Femur (tissue), 1 donor: ENCODE results near the gene DPH5.
A peak's percentile ranks its signal among the peaks of the same experiment; 100 is the strongest.
"Not testable (repeated sequence)": the region's sequence is repeated elsewhere in the genome, so short reads cannot be mapped to it uniquely, and the experiment has no call there.

Experiments used
- DNase-seq: peaks from one replicate; pipeline ENCODE4 v3.0.0-alpha.2; 2017

Gene DPH5

GRCh38 chr1:100979631-100980030 lies 46.0 kb downstream of the DPH5 start:
- no peak for DNase-seq

GRCh38 chr1:100976936-100977335 lies 48.6 kb downstream of the DPH5 start:
- no peak for DNase-seq

- DNase-seq: no peak
These were observed 53.4 kb downstream of the DPH5 start for GRCh38 chr1:100972185-100972584.

- no peak for DNase-seq
These were observed 54.6 kb downstream of the DPH5 start for GRCh38 chr1:100971021-100971420.

GRCh38 chr1:100969327-100969726 lies 56.3 kb downstream of the DPH5 start:
- DNase-seq: no peak

- no peak for DNase-seq
These were observed 57.0 kb downstream of the DPH5 start for GRCh38 chr1:100968621-100969020.

GRCh38 chr1:100960098-100960497 lies 65.5 kb downstream of the DPH5 start:
- no peak for DNase-seq

- DNase-seq: no peak
These were observed 66.0 kb downstream of the DPH5 start for GRCh38 chr1:100959502-100960060.

- DNase-seq: no peak
These were observed 70.3 kb downstream of the DPH5 start for GRCh38 chr1:100955322-100955721.

- no peak for DNase-seq
These were observed 71.4 kb downstream of the DPH5 start for GRCh38 chr1:100953960-100954730.

- DNase-seq: not testable (repeated sequence)
These were observed 72.6 kb downstream of the DPH5 start for GRCh38 chr1:100952970-100953369.

- no peak for DNase-seq
These were observed 73.4 kb downstream of the DPH5 start for GRCh38 chr1:100952104-100952745.

GRCh38 chr1:100950781-100951180 lies 74.8 kb downstream of the DPH5 start:
- peak; percentile 39 for DNase-seq

GRCh38 chr1:100950337-100950736 lies 75.2 kb downstream of the DPH5 start:
- DNase-seq: no peak

GRCh38 chr1:100949515-100950158 lies 75.9 kb downstream of the DPH5 start:
- not testable (repeated sequence) for DNase-seq

GRCh38 chr1:100948721-100949405 lies 76.7 kb downstream of the DPH5 start:
- DNase-seq: not testable (repeated sequence)

GRCh38 chr1:100947816-100948215 lies 77.8 kb downstream of the DPH5 start:
- not testable (repeated sequence) for DNase-seq

- not testable (repeated sequence) for DNase-seq
These were observed 79.5 kb downstream of the DPH5 start for GRCh38 chr1:100946064-100946463.

- DNase-seq: no peak
These were observed 82.1 kb downstream of the DPH5 start for GRCh38 chr1:100943533-100943932.

GRCh38 chr1:100942304-100943046 lies 83.1 kb downstream of the DPH5 start:
- no peak for DNase-seq

GRCh38 chr1:100941580-100942216 lies 83.9 kb downstream of the DPH5 start:
- DNase-seq: no peak

GRCh38 chr1:100941098-100941527 lies 84.5 kb downstream of the DPH5 start:
- DNase-seq: no peak
